GM18526 (cell line): ENCODE data around the gene DRD1.

Experiments
- POLR2A ChIP-seq: IDR thresholded peaks from 3 replicates; pipeline ENCODE4 v1.6.1; 2011; ENCODE audit not compliant: insufficient read length; ENCODE audit errors: extremely low read depth

DRD1 gene

DNA sequence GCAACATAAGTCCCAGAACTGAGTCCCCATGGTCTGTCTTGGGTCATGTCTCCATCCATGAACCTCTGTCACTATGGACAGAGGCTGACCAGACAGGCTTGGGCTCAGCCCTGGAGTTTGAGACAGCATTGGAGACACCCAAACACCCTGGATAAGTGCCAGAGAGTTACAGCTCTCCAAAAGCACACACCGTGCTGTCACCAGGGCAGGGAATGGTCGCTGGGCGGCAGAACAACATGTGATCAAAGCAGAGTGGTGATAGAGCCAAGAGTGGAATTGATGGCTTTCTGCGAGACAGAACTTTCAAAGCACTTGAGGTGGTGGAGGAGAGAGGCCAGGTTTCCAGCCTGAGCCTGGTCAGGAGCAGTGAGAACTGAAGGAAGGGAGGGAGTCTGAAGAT lies 50.1 kb downstream of the DRD1 start:
- TF ChIP-seq POLR2A: no peak

GRCh38 chr5:175392236-175392635 lies 51.7 kb downstream of the DRD1 start:
- no peak for TF ChIP-seq POLR2A

DNA sequence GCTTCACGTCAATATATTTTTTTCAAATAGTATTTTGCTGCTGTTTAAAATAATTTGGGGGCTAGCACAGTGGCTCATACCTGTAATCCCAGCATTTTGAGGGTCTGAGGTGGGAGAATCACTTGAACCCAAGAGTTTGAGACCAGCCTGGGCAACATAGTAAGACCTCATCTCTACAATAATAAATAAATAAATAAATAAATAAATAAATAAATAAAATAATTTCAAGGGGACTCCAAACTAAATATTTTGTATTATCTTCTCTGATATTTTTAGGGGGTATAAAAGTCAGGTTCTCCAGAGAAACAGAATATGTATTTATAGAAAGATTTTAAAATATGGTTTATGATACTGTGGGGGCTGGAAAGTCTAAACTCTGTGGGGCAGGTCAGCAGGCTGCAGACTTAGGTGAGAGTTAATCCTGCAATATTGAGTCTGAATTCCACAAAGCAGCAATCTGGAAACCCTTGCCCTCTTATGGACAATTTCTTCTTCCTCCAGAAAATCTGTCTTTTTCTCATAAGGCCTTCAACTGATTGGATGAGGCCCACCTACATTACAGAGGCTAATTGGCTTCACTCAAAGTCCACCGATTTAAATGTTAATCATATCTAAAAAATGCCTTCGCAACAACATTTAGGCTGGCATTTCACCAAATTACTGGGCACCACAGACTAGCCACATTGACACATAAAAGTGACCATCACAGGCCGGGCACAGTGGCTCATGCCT lies 53.5 kb downstream of the DRD1 start:
- no peak for TF ChIP-seq POLR2A
